ENCODE data around the gene COA1. TPM values are rescaled to one million over a fixed set of nuclear protein-coding genes. Genes with fewer than 3 reads are reported as not detected.

The COA1 gene
- polyA plus RNA-seq, 3 donors: 25.6 to 57.8 (median 56.2) TPM

DNA sequence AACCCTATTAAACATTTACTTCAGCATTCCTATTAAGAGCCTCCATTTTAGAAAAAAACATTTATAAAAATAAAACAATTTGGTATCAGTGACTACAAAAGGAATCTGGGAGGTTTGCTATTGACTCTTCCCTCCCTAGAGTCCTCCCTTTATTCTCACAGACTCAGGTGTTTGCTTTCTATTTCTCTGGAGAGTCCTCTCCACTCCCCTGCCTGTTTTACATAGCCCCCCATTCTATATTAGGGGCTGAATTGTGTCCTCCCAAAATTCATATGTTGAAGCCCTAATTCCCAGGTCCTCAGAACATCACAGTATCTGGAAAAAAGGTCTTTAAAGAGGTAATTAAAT is 69.8 kb downstream of the COA1 start:
- H4K20me1 ChIP-seq (ENCODE audit: insufficient read depth, low read length): peaks cover 5% of the 10 kb centered on the region
- H3K9me3 Mint-ChIP-seq: peaks cover 0 to 3% (median 0%) of the 10 kb centered on the region in 7 donors
- H3K4me2 ChIP-seq (replicated peaks; ENCODE audit: extremely low read depth, low read length, poor library complexity, severe bottlenecking): no peak overlapping the region
- H3K4me1 Mint-ChIP-seq: peaks cover 14% of the 10 kb centered on the region
- H2AFZ ChIP-seq (ENCODE audit: insufficient read depth, low read depth, low read length, poor library complexity, severe bottlenecking): no peak overlapping the region
- H3K27me3 ChIP-seq (ENCODE audit: control insufficient read depth in 2 of 2, insufficient read depth in 2 of 2, low read length in 2 of 2): no peaks in the 10 kb centered on the region
- H3K36me3 ChIP-seq (replicated peaks in 1 of 2; ENCODE audit: control insufficient read depth in 1 of 2, insufficient read depth in 2 of 2, low read length in 2 of 2): peaks cover 6 to 13% of the 10 kb centered on the region in 2 donors
- H3K4me3 ChIP-seq (replicated peaks in 1 of 3; ENCODE audit: low read depth in 2 of 3, low read length in 3 of 3): no peak overlapping the region
- H3K79me2 ChIP-seq (ENCODE audit: insufficient read depth, low read length): peaks cover 42% of the 10 kb centered on the region
- H3K4me3 Mint-ChIP-seq: no peak overlapping the region
- H3K9ac ChIP-seq (ENCODE audit: insufficient read depth, low read length, poor library complexity, severe bottlenecking): no peak overlapping the region
- H3K27me3 Mint-ChIP-seq (ENCODE audit: low read depth in 3 of 3): peaks cover 0 to 1% (median 0%) of the 10 kb centered on the region in 3 donors
- H3K4me1 ChIP-seq (ENCODE audit: control insufficient read depth in 1 of 2, insufficient read depth in 2 of 2, low read length in 2 of 2): no peaks in the 10 kb centered on the region
- no peak overlapping the region for H3K27ac Mint-ChIP-seq
- H3K36me3 Mint-ChIP-seq: peaks cover 24 to 46% of the 10 kb centered on the region in 2 donors
- TF ChIP-seq, protein P1, sequence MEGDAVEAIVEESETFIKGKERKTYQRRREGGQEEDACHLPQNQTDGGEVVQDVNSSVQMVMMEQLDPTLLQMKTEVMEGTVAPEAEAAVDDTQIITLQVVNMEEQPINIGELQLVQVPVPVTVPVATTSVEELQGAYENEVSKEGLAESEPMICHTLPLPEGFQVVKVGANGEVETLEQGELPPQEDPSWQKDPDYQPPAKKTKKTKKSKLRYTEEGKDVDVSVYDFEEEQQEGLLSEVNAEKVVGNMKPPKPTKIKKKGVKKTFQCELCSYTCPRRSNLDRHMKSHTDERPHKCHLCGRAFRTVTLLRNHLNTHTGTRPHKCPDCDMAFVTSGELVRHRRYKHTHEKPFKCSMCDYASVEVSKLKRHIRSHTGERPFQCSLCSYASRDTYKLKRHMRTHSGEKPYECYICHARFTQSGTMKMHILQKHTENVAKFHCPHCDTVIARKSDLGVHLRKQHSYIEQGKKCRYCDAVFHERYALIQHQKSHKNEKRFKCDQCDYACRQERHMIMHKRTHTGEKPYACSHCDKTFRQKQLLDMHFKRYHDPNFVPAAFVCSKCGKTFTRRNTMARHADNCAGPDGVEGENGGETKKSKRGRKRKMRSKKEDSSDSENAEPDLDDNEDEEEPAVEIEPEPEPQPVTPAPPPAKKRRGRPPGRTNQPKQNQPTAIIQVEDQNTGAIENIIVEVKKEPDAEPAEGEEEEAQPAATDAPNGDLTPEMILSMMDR (IDR thresholded peaks at IDR 0.05): no peak
- intact Hi-C loops (cut with micrococcal nuclease): no loop called here
- no peak for DNase-seq
- no peak overlapping the region for H3K27ac ChIP-seq (ENCODE audit: low read depth in 1 of 2, low read length in 2 of 2)
- H3K9me3 ChIP-seq (replicated peaks in 1 of 2; ENCODE audit: control insufficient read depth in 1 of 2, insufficient read depth in 1 of 2, low read length in 2 of 2): no peaks in the 10 kb centered on the region

DNA sequence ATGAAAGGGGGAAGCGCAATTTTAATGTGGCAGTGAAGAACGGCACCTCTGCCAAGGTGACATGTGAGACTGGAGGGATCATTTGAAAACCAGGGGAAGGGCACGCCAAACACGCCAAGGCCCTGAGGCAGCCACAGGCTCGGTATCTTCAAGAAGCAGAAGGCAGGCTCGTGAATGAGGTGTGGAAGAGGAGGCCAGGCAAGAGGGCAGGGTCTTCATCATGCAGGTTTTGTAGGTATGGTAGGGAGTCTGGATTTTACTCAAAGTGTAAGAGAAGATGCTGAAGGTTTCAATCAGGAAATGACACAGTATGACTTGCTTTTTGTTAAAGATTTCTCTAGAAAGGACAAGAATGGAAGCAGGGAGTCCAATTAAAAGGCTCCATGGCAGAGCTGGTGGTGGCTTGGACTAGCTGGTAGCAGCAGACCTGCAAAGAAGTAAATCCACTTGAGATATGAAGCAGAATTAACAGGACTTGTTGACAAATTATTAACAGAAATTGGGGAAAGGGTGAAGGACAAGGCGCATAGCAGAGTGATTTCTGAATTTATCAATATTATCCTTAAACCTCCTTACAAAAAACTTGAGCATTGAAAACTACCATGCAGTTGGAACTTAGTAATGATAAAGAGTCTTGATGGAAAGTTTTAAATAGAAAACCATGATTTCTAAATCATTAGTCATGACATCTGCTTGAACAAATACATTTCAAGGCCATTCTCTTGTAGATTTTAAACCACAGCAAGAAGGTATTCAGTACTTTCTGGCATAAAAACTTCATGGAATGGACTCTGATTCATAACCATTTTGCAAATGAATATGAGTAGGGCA is 70.4 kb downstream of the COA1 start:
- H3K4me2 ChIP-seq (replicated peaks; ENCODE audit: extremely low read depth, low read length, poor library complexity, severe bottlenecking): no peak overlapping the region

More for the DNA sequence above, 70.4 kb downstream of the COA1 start:
- no peaks in the 10 kb centered on the region for H3K27me3 ChIP-seq (ENCODE audit: control insufficient read depth in 2 of 2, insufficient read depth in 2 of 2, low read length in 2 of 2)
- no peak overlapping the region for H2AFZ ChIP-seq (ENCODE audit: insufficient read depth, low read depth, low read length, poor library complexity, severe bottlenecking)
- peaks cover 8 to 13% of the 10 kb centered on the region in 2 donors for H3K36me3 ChIP-seq (replicated peaks in 1 of 2; ENCODE audit: control insufficient read depth in 1 of 2, insufficient read depth in 2 of 2, low read length in 2 of 2)
- WGBS (ENCODE audit: insufficient coverage): 83% methylated on average over 6 of the region's 7 CpGs
- Mint-ChIP-seq H3K36me3 (peaks cover 29 to 47% of the 10 kb centered on the region in 2 donors), H3K9me3 (peaks cover 0 to 3% (median 0%) of the 10 kb centered on the region in 7 donors), H3K4me1 (peaks cover 18% of the 10 kb centered on the region), H3K27me3 (ENCODE audit: low read depth in 3 of 3) (peaks cover 0 to 1% (median 0%) of the 10 kb centered on the region in 3 donors), H3K27ac (peak overlapping the region in 5 of 7 donors; percentile 4 to 79 (median 68)), H3K4me3 (no peak overlapping the region)
- H3K9me3 ChIP-seq (replicated peaks in 1 of 2; ENCODE audit: control insufficient read depth in 1 of 2, insufficient read depth in 1 of 2, low read length in 2 of 2): no peaks in the 10 kb centered on the region
- no peak overlapping the region for H3K4me3 ChIP-seq (replicated peaks in 1 of 3; ENCODE audit: low read depth in 2 of 3, low read length in 3 of 3)
- no peak overlapping the region for H3K9ac ChIP-seq (ENCODE audit: insufficient read depth, low read length, poor library complexity, severe bottlenecking)
- H3K27ac ChIP-seq (ENCODE audit: low read depth in 1 of 2, low read length in 2 of 2): no peak overlapping the region
- DNase-seq: no peak
- TF ChIP-seq, protein P1 (IDR thresholded peaks at IDR 0.05): no peak
- H3K4me1 ChIP-seq (ENCODE audit: control insufficient read depth in 1 of 2, insufficient read depth in 2 of 2, low read length in 2 of 2): no peaks in the 10 kb centered on the region
- H3K79me2 ChIP-seq (ENCODE audit: insufficient read depth, low read length): peaks cover 39% of the 10 kb centered on the region
- peaks cover 5% of the 10 kb centered on the region for H4K20me1 ChIP-seq (ENCODE audit: insufficient read depth, low read length)
- intact Hi-C loops (cut with micrococcal nuclease): no loop called here
